ENCODE results near the gene TAGLN2.

TAGLN2 gene

DNA sequence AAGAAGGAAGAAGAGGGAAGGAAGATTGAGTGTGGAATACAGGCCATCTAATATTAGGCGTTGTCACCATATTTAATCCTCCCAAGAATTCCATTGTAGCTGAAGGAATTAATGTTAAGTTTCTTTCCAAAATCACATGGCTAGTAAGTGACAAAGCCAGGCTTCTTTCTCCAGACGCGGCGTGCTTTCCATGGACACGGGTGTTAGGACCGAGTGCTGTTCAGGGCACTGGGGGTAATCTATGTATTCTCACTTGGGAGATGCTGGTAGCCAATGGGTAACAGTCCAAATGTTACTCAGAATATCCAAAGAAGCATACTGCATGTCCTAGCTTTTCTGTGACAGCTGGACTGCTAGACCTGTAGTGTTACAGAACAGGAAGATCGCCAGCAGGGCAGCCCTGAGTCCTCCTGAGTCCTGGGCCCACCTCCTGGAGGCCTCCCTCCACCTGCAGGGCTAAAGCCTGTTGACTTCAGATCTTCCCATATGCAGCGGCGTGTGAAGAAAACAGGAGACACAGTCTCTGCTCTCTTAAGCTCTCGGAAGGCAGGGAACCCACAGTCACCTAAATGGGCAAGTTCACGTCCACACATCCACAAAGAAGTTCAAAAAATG, 14.8 kb upstream of the TAGLN2 start:
- TF ChIP-seq CTCF (conservative IDR thresholded peaks at IDR 0.05; ENCODE audit: low read length), result no peak
- no peak for DNase-seq (ENCODE audit: low read depth)
- H3K4me3 ChIP-seq (ENCODE audit: low read length), result no peak overlapping the region

DNA sequence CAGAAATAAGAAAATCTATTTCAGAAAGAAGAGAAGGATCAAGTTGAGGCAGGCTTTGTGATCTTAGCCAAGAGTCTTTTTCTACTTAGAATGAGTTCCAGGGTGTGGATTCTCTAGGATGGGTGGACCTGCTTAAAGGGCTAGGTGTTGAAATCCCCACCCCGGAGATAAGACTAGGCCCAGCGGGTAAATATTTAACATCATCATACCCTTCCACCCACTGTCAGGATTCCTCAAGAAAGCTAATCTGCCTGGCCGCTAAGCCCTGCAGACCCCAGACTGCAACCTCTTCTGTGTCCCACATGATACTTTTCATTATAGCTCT, 14.3 kb upstream of the TAGLN2 start:
- H3K4me3 ChIP-seq (ENCODE audit: low read length), result no peak overlapping the region
- no peak for DNase-seq (ENCODE audit: low read depth)
- TF ChIP-seq CTCF (conservative IDR thresholded peaks at IDR 0.05; ENCODE audit: low read length), result no peak

DNA sequence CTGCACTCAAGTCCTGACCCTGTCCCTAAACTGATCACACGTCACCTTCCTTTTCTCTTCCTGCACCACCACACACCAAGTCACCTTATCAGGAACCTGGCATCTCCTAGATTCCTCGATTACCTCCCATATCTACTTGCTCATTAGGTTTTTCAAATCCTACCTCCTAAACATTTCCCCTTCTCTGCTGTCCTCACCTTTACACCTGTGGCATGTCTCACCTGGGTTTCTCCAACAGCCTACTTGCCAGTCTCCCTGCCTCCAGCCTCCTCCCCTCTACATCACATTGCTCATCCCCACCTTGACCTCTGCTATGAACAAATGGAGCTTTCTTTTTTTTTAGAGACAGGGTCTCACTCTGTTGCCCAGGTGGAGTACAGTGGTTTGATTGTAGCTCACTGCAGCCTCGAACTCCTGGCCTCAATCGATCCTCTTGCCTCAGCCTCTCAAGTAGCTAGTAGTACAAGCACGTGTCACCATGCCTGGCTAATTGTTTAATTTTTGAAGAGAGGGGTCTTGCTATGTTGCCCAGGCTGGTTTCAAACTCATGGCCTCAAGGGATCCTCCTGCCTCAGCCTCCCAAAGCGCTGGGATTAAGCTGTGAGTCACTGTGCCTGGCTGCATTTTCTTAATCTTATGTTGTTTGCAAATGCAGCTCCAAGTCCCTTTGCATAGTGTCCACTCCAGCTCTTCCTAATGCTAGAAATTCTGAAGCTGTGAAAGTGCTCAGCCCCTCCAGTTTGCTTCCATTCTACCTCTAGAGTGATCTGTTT, 13.8 kb upstream of the TAGLN2 start:
- no peak overlapping the region for H3K4me3 ChIP-seq (ENCODE audit: low read length)
- no peak for TF ChIP-seq CTCF (conservative IDR thresholded peaks at IDR 0.05; ENCODE audit: low read length)
- DNase-seq (ENCODE audit: low read depth), result no peak

GRCh38 chr1:159938211-159938852, 13.0 kb upstream of the TAGLN2 start:
- DNase-seq (ENCODE audit: low read depth), result no peak
- H3K4me3 ChIP-seq (ENCODE audit: low read length), result no peak overlapping the region
- TF ChIP-seq CTCF (conservative IDR thresholded peaks at IDR 0.05; ENCODE audit: low read length), result no peak

DNA sequence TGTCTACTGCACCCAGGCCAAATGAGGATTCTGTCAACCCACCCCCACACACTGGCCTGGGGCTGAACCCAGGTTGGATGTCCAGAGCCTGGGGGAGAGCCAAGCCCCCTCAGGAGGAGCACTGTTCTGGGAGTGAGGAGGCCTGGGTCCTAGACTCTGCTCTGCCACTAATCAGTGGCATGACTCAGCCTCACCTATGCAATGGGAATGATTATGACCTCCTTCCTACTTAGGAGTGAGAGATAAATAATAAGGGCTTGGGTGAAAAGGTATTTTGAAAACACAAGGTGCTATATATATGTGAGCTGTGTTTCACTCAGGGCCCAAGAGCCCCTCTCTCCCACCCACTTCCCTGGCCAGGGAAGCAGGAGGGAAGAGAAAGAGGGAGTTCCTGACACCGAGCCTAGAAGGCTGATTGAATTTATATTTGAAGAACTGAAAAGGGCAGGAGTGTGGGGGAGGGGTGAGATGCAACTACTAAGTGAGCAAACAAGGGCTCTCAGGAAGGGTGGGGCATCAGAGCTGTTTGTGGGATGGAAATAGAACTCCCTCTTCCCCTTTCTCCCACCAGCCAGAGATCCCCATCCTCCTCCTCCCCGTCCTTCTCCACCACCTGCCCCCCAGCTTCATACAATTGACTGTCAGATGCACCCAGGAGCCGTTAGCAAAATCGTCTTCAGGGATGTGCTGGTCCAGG, 11.9 kb upstream of the TAGLN2 start:
- DNase-seq (ENCODE audit: low read depth), result no peak
- no peak overlapping the region for H3K4me3 ChIP-seq (ENCODE audit: low read length)
- TF ChIP-seq CTCF (conservative IDR thresholded peaks at IDR 0.05; ENCODE audit: low read length), result no peak

DNA sequence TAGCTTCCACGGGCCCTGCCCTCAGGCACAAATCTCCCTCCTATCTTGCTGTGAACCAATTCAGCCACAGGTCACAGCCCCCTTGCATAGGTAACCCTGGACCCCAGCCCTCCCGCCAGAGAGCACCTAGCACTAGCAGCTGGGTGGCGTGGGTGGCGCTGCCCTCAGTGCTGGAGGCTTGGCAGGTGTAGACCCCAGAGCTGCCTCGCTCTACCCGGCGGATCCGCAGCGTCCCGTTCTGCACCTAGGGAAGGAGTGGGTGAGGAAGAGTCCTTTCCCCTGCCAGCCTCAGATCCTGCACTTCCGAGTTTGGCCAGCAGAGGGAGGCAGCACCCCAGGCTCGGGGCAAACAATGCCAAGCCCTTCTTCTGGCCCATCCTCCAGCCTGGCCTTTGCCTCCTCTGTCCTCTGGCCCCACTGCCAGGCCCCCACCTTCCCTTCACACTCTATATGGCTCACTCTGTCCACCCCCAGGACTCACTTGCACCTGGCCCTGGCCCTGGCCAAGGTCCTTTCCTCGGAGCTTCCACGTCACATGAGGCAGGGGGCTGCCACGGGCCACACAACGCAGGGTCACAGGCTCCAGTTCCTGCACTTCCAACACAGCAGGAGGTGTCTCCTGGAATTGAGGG, 11.1 kb upstream of the TAGLN2 start:
- no peak overlapping the region for H3K4me3 ChIP-seq (ENCODE audit: low read length)
- peak; percentile 41 for DNase-seq (ENCODE audit: low read depth)
- TF ChIP-seq CTCF (conservative IDR thresholded peaks at IDR 0.05; ENCODE audit: low read length), result peak; percentile 97
